ENCODE measurements around the gene TECPR2.

DNA sequence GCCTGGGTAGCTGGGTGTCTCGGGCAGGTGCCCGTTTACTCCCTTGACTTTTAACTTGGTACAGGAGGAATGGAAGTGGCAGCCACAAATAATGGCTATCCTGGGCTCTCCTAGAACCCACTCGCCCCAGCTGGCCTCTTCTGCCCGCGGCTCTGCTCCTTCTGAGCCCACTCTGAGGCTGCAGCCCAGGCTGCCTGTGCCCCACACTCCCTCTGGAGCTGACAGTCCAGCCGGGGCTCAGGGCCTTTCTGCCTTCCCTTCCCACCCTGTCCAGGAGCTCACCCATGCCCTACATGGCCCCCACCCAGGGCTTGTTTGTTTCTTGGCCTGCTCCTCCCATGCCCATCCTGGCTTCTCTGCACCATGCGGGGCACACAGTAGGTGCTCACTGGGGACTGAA lies 27.6 kb upstream of the TECPR2 start:
- TF ChIP-seq POLR2A (IDR thresholded peaks at IDR 0.05; ENCODE audit: low read length) (no peak), GATA1 (IDR thresholded peaks at IDR 0.05; ENCODE audit: low read depth, low read length) (no peak)

Data from erythroblast (primary cell).